Right lobe of liver (tissue), 4 donors: ENCODE data around the gene SURF4.

Source experiments
- CTCF ChIP-seq, 4 donors: fragments of 200-600 bp in 3 of 4; fragments of 450-650 bp in 1 of 4; IDR thresholded peaks; one replicate each; pipeline versions ENCODE4 v1.5.1 to v1.8.0; 2016 to 2022; ENCODE audit warnings: antibody characterized with exemption in 4 of 4, mild to moderate bottlenecking in 2 of 4
- POLR2A ChIP-seq: fragments of 450-650 bp; IDR thresholded peaks from one replicate; pipeline ENCODE4 v1.6.1; 2017; ENCODE audit warnings: antibody characterized with exemption, mild to moderate bottlenecking
- donor health status: DM: no; HTN: no; CAD: no.
- donor health status: DM: no; HTN: no; CAD: no.
- donor health status: DM: no; HTN: yes; CAD: no.

- TF ChIP-seq CTCF (IDR thresholded peaks at IDR 0.05) (no peak), POLR2A (no peak)
Observed at GRCh38 chr9:133361507-133362092, 14.3 kb downstream of the SURF4 start.
